GM19395 (cell line): ENCODE results near the gene CD80.

Experiments used
- ATAC-seq: cut with Tn5 transposase; IDR thresholded peaks from one replicate; pipeline ENCODE4 v1.9.1; 2021; ENCODE audit warnings: mild to moderate bottlenecking, moderate library complexity; ENCODE audit not compliant: unreplicated experiment

The CD80 gene

GRCh38 chr3:119550192-119550910 lies 9.1 kb downstream of the CD80 start:
- peak; percentile 42 for ATAC-seq

DNA sequence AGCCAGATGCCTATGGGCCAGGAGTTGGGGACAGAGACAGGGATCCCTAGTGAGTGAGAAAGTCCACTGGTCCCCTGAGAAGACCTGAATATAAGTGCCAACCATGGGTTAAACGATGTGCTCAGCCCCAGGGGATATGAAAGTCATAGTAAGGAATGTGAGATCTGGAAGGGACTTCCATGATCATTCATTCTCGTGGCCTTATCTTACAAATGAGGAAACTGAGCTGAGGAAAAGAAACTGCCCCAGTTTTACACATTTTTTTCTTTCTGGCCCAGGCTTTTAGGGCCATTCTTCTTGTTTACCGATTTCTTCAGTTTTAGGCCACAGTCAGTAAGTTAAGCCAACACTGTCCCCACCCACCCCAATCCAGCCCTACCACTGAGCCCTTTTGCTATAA lies 11.1 kb downstream of the CD80 start:
- no peak for ATAC-seq

- ATAC-seq = no peak
Measured at GRCh38 chr3:119547227-119547626, 12.2 kb downstream of the CD80 start.

DNA sequence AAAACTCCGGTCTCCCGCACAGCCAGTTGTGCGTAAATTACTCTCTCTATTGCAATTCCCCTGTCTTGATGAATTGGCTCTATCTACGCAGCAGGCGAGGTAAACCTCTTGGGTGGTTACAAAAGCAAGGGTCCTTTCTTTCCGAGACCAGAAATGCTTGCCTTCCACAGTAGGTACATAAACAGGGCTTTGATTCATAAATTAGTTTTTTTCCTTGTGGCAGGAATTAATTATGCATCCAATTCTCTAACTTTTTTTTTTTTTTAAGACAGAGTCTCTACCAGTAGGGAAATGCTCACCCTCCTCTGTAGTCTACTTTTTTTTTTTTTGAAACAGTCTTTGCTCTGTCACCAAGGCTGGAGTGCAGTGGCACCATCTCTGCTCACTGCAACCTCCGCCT lies 16.3 kb downstream of the CD80 start:
- ATAC-seq = no peak

- no peak for ATAC-seq
Measured at GRCh38 chr3:119542168-119542767, 17.1 kb downstream of the CD80 start.

DNA sequence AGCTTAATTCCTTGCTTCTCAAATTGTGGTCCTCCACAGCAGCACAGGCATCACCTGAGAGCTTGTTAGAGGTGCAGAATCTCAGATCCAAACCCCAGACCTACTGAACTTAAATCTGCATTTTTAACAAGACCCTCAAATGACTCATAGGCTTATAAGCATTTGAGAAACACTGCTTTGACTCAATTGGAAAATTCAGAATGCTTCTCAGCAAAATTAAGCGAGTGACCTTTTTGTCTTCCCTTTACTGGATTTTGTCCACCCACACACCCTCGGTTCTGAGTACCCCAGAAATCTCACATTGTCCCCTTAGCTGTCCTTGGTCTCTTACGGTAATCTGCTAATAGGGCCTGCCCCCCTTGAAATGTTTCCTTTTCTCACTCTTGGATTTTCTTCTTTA lies 17.9 kb downstream of the CD80 start:
- ATAC-seq = no peak

DNA sequence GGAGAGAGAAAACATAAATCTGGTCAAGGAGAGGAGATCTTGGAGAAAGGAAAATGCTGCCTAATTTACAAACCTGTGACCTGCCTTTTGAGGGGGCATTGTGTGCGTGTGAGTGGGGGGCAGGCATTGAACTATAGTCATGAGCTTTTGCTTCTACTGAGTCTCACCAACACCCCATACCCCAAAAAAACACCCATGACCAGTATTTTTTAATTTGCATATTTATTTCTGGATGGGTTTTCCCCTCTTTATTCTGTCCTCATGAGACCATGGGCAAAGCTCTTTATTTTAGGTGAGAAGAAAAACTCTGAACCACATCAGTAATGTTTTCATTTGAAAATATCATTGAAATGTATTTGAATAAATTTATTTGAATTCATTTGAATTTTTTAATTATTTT lies 20.6 kb downstream of the CD80 start:
- ATAC-seq = no peak

DNA sequence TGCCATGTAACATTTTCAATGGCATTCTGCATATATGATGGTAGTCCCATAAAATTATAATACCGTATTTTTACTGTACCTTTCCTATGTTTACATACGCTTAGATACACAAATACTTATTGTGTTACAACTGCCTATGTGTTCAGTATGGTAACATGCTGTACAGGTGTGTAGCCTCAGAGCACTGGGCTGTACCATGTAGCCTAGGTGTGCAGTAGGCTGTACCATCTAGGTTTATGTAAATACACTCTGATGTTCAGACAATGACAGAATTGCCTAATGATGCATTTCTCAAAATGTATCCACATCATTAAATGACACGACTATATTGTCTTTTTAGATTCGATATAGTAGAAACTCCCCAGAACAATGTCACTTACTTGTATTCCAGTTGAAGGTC lies 22.7 kb downstream of the CD80 start:
- ATAC-seq = no peak

DNA sequence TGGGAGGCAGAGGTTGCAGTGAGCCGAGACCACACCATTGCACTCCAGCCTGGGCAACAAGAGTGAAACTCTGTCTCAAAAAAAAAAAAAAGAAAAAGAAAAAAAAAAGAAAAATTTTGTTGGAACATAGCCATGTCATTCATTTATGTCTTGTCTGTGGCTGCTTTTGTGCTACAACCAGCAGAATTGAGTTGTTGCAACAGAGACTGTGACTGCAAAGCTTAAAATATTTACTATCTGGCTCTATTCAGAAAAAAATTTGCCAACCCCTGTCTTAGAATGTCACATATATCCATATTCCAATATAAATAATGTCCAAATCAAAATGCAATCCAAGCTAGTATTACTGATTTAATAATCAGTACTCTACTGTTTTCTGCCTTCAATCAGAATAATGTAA lies 25.1 kb downstream of the CD80 start:
- ATAC-seq = no peak

DNA sequence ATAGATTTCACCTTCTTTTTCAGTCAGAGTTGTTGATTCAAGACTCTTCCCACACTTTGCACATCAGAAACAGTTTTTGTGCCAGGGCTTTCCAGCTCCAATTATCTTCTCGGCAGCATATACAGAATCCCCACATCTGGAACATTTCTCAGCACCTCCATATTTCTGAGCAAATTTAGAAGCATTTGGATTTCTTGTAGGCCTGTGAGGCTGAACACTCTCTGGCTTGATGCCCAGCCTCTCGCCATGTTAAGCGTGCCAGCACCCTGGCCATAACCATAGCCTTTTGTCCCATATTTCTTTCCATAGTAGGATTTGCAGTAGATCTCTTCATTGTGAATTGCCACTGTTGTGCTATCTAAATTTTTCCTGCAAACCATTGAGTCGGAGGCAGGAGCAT lies 28.3 kb downstream of the CD80 start:
- ATAC-seq = no peak

DNA sequence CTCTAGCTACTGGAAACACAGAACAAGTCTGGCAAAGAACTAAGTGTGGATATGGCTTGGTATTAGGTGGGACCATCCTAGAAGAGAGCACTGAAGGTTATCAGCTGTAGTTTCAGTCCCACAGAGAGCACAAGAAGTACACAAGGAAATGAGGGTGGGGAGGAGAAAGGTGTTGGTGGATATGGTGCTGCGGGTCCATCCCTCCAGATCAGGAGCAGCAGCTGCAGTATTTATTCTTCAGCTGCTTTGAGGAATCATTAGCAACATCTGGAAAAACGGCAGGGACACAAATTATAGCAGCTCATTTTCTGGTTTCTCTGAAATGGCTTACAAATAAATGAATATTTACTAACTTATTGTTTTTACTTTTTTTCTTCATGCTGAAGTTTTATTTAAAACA lies 29.0 kb downstream of the CD80 start:
- no peak for ATAC-seq

DNA sequence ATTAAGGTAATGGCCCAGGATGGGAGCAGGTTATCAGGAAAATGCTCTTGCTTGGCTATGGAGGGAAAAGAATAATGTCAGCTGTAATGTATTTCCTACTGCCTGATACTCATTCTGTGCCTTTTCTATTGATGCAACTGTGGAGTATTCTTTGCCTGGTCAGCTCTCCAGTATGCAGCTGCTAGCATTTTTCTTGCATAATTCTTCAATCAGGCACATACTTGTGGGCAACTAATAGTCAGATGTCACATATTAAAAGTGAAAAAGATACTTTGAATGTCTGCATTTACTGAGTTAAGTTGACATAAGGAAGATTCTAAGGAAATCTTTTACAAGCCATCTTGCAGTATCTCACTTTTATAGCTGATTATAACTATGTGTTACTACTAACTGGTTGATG lies 29.5 kb downstream of the CD80 start:
- no peak for ATAC-seq

GRCh38 chr3:119527714-119528113 lies 31.7 kb downstream of the CD80 start:
- ATAC-seq = no peak

DNA sequence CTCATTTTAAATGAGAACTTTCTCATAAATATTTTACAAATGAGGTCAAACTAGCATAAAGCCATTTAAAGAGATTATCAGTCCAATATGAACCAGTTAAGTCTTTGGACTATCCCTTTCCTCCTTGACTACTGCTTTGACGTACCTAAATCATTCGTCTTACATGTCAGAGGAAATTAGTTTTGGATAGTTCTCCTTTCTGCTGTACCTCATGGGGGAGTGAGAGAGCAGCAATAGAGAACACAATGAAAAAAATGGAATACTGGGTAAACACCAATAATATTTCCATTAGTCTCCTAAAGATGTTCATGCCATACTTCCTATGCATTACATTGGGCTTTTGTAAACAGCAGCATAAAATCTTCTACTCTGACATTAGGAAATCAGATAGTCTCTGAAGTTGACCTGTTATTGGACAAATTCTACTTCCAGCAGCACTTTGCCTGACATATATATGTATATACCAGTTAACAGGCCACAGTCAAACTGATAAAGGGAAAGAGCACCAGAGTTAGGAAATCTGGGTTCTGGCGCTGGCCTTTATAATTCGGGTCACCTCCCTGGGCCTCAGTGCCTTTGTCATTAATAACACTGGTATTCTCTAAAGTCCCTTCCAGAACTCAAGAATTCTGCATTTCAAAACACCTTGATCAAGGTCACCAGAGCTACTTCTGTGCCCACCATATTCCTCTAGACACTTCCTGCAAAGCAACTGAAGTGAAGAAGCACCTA lies 34.3 kb downstream of the CD80 start:
- ATAC-seq = no peak

DNA sequence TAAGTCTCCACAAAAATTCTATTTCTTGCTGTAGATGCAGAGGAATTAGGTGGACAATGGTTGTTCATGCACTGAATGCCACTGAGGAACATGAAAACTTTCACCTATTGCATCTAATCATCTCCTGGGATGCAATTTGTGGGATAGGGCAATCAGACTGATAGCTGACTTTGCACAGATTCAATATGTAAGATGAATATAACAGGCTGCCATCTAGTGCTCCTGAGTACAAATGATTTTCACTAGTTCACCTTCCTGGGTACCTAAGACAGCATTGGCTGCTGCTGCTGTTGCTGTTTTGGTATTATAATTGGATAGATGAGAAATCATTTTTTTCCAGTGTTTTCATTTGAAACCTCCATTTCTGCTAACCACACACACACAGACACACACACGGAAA lies 41.4 kb downstream of the CD80 start:
- no peak for ATAC-seq

DNA sequence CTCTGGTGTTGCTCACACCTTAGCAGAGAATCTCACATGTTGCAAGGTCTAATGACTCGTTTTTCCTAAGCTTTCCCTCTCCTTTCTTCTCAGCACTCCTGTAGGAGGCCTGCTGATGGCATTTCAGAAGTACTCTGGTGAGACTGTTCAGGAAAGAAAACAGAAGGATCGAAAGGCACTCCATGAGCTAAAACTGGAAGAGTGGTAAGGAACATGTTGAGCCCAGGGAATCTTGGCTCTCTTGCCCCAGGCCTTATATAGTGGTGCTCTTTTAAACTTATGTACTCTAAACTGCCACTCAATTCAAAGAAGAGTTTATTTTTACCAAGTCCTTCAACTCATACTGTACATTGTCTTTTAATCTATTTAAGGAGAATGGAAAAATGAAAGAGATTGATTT lies 42.3 kb downstream of the CD80 start:
- ATAC-seq = no peak

DNA sequence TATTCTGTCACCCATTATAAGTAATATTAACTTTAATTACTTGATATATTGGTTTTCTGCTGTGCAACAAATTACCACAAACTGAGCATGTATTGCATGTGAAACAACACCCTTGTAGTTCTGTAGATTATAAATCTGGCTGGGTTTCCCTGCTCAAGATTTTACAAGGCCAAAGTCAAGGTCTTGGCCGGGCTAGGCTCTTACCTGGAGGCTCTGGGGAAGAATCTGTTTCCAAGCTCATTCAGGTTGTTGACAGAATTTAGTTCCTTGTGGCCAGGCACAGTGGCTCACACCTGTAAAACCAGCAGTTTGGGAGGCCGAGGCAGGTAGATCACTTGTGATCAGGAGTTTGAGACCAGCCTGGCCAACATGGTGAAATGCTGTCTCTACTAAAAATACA lies 44.8 kb downstream of the CD80 start:
- no peak for ATAC-seq

DNA sequence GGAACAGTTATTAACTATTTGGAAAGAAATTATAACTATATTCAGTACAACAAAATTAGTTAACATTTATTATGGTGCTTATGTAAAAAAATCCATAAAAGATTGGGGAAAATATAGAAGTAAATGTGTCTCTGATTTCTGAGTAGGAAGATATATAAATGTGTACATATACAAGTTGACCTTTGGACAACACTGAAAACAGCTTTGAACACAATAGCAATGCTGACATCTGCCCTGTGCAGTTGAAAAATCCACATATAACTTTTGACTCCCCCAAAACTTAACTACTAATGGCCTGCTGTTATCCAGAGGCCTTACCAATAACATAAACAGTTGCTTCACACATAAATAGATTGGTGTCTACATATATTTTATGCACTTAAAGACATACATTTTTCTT lies 48.7 kb downstream of the CD80 start:
- no peak for ATAC-seq

GRCh38 chr3:119508172-119508845 lies 51.1 kb downstream of the CD80 start:
- peak; percentile 63 for ATAC-seq

DNA sequence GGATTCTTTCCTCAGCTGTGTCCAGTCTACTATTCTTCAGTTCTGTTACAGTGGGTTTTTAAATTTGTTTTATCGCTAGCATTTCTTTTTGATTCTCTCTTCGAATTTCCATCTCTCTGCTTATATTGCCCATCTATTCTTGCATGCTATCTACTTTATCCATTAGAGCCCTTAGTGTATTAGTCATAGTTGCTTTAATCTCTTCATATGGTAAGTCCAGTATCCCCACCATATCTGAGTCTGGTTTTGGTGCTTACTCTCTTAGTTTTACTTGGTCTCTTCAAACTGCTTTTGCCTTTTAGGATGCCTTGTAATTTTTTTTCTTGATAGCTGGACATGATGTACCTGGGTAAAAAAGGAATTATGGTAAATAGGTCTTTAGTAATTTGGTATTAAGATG lies 52.0 kb downstream of the CD80 start:
- no peak for ATAC-seq

GRCh38 chr3:119506631-119507030 lies 52.8 kb downstream of the CD80 start:
- no peak for ATAC-seq

- ATAC-seq = no peak
Measured at GRCh38 chr3:119500901-119501300, 58.5 kb downstream of the CD80 start.
